ENCODE data around the gene CLMN. TPM values are rescaled to one million over a fixed set of nuclear protein-coding genes. Genes with fewer than 3 reads are reported as not detected.

CLMN gene
- total RNA-seq, 1 donor, result 1.1 TPM

GRCh38 chr14:95191445-95192199 is 128.1 kb downstream of the CLMN start:
- Histone ChIP-seq H3K4me3 (ENCODE audit: insufficient read depth, low read length) (no peak overlapping the region), H3K79me2 (ENCODE audit: insufficient read depth, low read length) (no peaks in the 10 kb centered on the region), H3K9me3 (ENCODE audit: low read depth, low read length) (no peaks in the 10 kb centered on the region), H3K36me3 (ENCODE audit: insufficient read depth, low read length) (no peaks in the 10 kb centered on the region), H3K27ac (ENCODE audit: low read depth, low read length) (no peak overlapping the region), H3K27me3 (ENCODE audit: insufficient read depth, low read length) (peaks cover 2% of the 10 kb centered on the region), H3K4me1 (ENCODE audit: insufficient read depth, low read length) (no peaks in the 10 kb centered on the region), H2AFZ (ENCODE audit: low read length) (no peak overlapping the region), H3K4me2 (ENCODE audit: insufficient read depth, low read length) (no peak overlapping the region), H4K20me1 (ENCODE audit: insufficient read depth, low read length) (no peaks in the 10 kb centered on the region)
- TF ChIP-seq CTCF (IDR thresholded peaks at IDR 0.05; ENCODE audit: extremely low read depth, low read depth, low read length), result no peak
- no peak for DNase-seq (ENCODE audit: insufficient read length, low spot score, missing footprints)

- Histone ChIP-seq H3K27me3 (ENCODE audit: insufficient read depth, low read length) (peaks cover 2% of the 10 kb centered on the region), H4K20me1 (ENCODE audit: insufficient read depth, low read length) (no peaks in the 10 kb centered on the region), H3K27ac (ENCODE audit: low read depth, low read length) (no peak overlapping the region), H3K36me3 (ENCODE audit: insufficient read depth, low read length) (no peaks in the 10 kb centered on the region), H2AFZ (ENCODE audit: low read length) (no peak overlapping the region), H3K4me3 (ENCODE audit: insufficient read depth, low read length) (no peak overlapping the region), H3K79me2 (ENCODE audit: insufficient read depth, low read length) (no peaks in the 10 kb centered on the region), H3K9me3 (ENCODE audit: low read depth, low read length) (no peaks in the 10 kb centered on the region), H3K4me1 (ENCODE audit: insufficient read depth, low read length) (no peaks in the 10 kb centered on the region), H3K4me2 (ENCODE audit: insufficient read depth, low read length) (no peak overlapping the region)
- no peak for TF ChIP-seq CTCF (IDR thresholded peaks at IDR 0.05; ENCODE audit: extremely low read depth, low read depth, low read length)
- no peak for DNase-seq (ENCODE audit: insufficient read length, low spot score, missing footprints)
These were observed 128.9 kb downstream of the CLMN start for GRCh38 chr14:95190857-95191256.

GRCh38 chr14:95190346-95190840 is 129.3 kb downstream of the CLMN start:
- Histone ChIP-seq H3K27ac (ENCODE audit: low read depth, low read length) (no peak overlapping the region), H3K4me2 (ENCODE audit: insufficient read depth, low read length) (no peak overlapping the region), H3K27me3 (ENCODE audit: insufficient read depth, low read length) (peaks cover 2% of the 10 kb centered on the region), H2AFZ (ENCODE audit: low read length) (no peak overlapping the region), H4K20me1 (ENCODE audit: insufficient read depth, low read length) (no peaks in the 10 kb centered on the region), H3K4me3 (ENCODE audit: insufficient read depth, low read length) (no peak overlapping the region), H3K79me2 (ENCODE audit: insufficient read depth, low read length) (no peaks in the 10 kb centered on the region), H3K36me3 (ENCODE audit: insufficient read depth, low read length) (no peaks in the 10 kb centered on the region), H3K4me1 (ENCODE audit: insufficient read depth, low read length) (no peaks in the 10 kb centered on the region), H3K9me3 (ENCODE audit: low read depth, low read length) (no peaks in the 10 kb centered on the region)
- no peak for DNase-seq (ENCODE audit: insufficient read length, low spot score, missing footprints)
- no peak for TF ChIP-seq CTCF (IDR thresholded peaks at IDR 0.05; ENCODE audit: extremely low read depth, low read depth, low read length)

GRCh38 chr14:95189367-95190132 is 130.2 kb downstream of the CLMN start:
- Histone ChIP-seq H3K4me2 (ENCODE audit: insufficient read depth, low read length) (no peak overlapping the region), H3K27me3 (ENCODE audit: insufficient read depth, low read length) (peaks cover 2% of the 10 kb centered on the region), H3K79me2 (ENCODE audit: insufficient read depth, low read length) (no peaks in the 10 kb centered on the region), H3K27ac (ENCODE audit: low read depth, low read length) (no peak overlapping the region), H2AFZ (ENCODE audit: low read length) (no peak overlapping the region), H3K4me1 (ENCODE audit: insufficient read depth, low read length) (peaks cover 6% of the 10 kb centered on the region), H3K9me3 (ENCODE audit: low read depth, low read length) (no peaks in the 10 kb centered on the region), H3K36me3 (ENCODE audit: insufficient read depth, low read length) (no peaks in the 10 kb centered on the region), H4K20me1 (ENCODE audit: insufficient read depth, low read length) (no peaks in the 10 kb centered on the region), H3K4me3 (ENCODE audit: insufficient read depth, low read length) (no peak overlapping the region)
- TF ChIP-seq CTCF (IDR thresholded peaks at IDR 0.05; ENCODE audit: extremely low read depth, low read depth, low read length), result no peak
- peak; percentile 62 for DNase-seq (ENCODE audit: insufficient read length, low spot score, missing footprints)
